Measurements from ENCODE around the gene SCMH1. TPM values are rescaled to one million over a fixed set of nuclear protein-coding genes. Genes with fewer than 3 reads are reported as not detected.

SCMH1 gene
- polyA plus RNA-seq, 1 of the 3 experiments (the other 2 are of a cell fraction), result 38.5 TPM

DNA sequence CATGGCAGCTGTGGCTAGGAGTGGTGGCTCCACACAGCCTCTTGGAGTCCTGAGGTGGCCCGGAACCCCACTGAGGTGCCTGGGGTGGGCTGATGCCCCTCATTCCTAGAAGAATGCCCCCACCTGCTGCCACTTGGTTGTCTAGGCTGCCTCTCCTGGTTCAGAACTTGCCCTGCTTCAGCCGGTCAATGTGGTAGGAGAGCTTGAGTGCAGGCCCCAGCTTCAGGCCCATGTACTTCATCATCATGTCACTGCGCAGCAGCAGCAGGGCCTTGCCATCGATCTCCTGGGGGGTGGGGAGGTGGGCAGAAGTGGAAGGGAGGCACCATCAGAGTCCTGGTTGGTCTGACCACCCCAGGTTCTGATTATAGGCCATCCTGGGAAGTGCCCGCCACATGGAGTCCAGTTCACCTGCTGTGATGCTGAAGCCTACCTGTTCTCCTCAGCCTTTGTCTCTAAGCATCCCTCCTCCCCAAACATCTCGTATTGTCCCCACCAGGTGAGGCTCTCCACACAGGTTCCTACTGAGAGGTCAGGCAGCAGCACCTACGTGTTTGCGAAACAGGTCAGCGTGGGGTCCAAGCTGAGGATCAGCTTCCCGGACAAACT, 214.0 kb downstream of the SCMH1 start:
- Histone ChIP-seq H3K4me1 (ENCODE audit: control insufficient read depth in 1 of 2, insufficient read depth in 2 of 2, low read depth in 1 of 2, low read length in 1 of 2) (no peaks in the 10 kb centered on the region), H3K36me3 (replicated peaks in 1 of 2; ENCODE audit: control insufficient read depth in 1 of 2, insufficient read depth in 2 of 2, low read length in 1 of 2) (peaks cover 27 to 33% of the 10 kb centered on the region in 2 experiments), H3K79me2 (ENCODE audit: insufficient read depth) (no peaks in the 10 kb centered on the region), H3K9me3 (no peaks in the 10 kb centered on the region), H3K4me3 (ENCODE audit: low read depth in 2 of 2, low read length in 1 of 2) (no peak overlapping the region), H3K9me2 (no peaks in the 10 kb centered on the region), H3K27me3 (ENCODE audit: insufficient read depth) (no peaks in the 10 kb centered on the region), H4K20me1 (ENCODE audit: insufficient read depth) (no peaks in the 10 kb centered on the region), H2AFZ (ENCODE audit: low read depth) (no peak overlapping the region), H3F3A (replicated peaks; ENCODE audit: insufficient read depth) (peaks cover 6% of the 10 kb centered on the region), H3K4me2 (no peak overlapping the region), H3K9ac (no peak overlapping the region), H3K27ac (ENCODE audit: low read depth in 2 of 2, low read length in 1 of 2) (no peak overlapping the region)
- CTCF ChIA-PET, result interaction anchor here (0.6 kb wide), 1 partner anchor 73 kb away, joined by 3 read pairs; no protein-coding TSS in a partner anchor
- POLR2A ChIA-PET, result no interaction called here
- 92% methylated on average over 7 of the region's 10 CpGs for WGBS (ENCODE audit: low lambda C conversion rate)
- no peak for DNase-seq
- no peak for TF ChIP-seq RAD21 (IDR thresholded peaks at IDR 0.05; ENCODE audit: low read length)

- H3K27me3 ChIP-seq (ENCODE audit: insufficient read depth), result no peaks in the 10 kb centered on the region
- ChIA-PET POLR2A (no interaction called here), CTCF (interaction anchor here (0.7 to 2.7 kb wide), 2 partner anchors 12 to 79 kb away, joined by 3 to 12 read pairs; no protein-coding TSS in a partner anchor)
- no peaks in the 10 kb centered on the region for H3K79me2 ChIP-seq (ENCODE audit: insufficient read depth)
- no peaks in the 10 kb centered on the region; a peak in 1 of 4 replicates for H3K4me1 ChIP-seq (ENCODE audit: control insufficient read depth in 1 of 2, insufficient read depth in 2 of 2, low read depth in 1 of 2, low read length in 1 of 2)
- H3K9ac ChIP-seq, result no peak overlapping the region
- no peak overlapping the region for H3K27ac ChIP-seq (ENCODE audit: low read depth in 2 of 2, low read length in 1 of 2)
- H2AFZ ChIP-seq (ENCODE audit: low read depth), result no peak overlapping the region
- H4K20me1 ChIP-seq (ENCODE audit: insufficient read depth), result no peaks in the 10 kb centered on the region
- H3F3A ChIP-seq (replicated peaks; ENCODE audit: insufficient read depth), result peaks cover 6% of the 10 kb centered on the region
- no peak for DNase-seq
- H3K9me3 ChIP-seq, result no peaks in the 10 kb centered on the region
- no peak overlapping the region for H3K4me2 ChIP-seq
- no peaks in the 10 kb centered on the region for H3K9me2 ChIP-seq
- WGBS (ENCODE audit: low lambda C conversion rate), result 100% methylated on average over 4 of the region's 4 CpGs
- H3K4me3 ChIP-seq (ENCODE audit: low read depth in 2 of 2, low read length in 1 of 2), result no peak overlapping the region
- H3K36me3 ChIP-seq (replicated peaks in 1 of 2; ENCODE audit: control insufficient read depth in 1 of 2, insufficient read depth in 2 of 2, low read length in 1 of 2), result peaks cover 15 to 20% of the 10 kb centered on the region in 2 experiments
- TF ChIP-seq FOSL2 (IDR thresholded peaks at IDR 0.05; ENCODE audit: borderline replicate concordance, low read depth) (no peak), NRF1 (IDR thresholded peaks at IDR 0.05; ENCODE audit: low read depth, low read length) (no peak), IRF3 (IDR thresholded peaks at IDR 0.05; ENCODE audit: low read depth, low read length) (no peak), POLR2AphosphoS5 (IDR thresholded peaks at IDR 0.05; ENCODE audit: low read depth, low read length) (no peak), ELF1 (IDR thresholded peaks at IDR 0.05) (no peak), TCF12 (IDR thresholded peaks at IDR 0.05) (no peak), SMC3 (IDR thresholded peaks at IDR 0.05; ENCODE audit: low read depth, low read length) (no peak), RAD21 (IDR thresholded peaks at IDR 0.05; ENCODE audit: low read length) (no peak), GABPA (IDR thresholded peaks at IDR 0.05; ENCODE audit: low read depth) (no peak), PBX3 (IDR thresholded peaks at IDR 0.05) (no peak), EZH2phosphoT487 (IDR thresholded peaks at IDR 0.05; ENCODE audit: borderline replicate concordance, low read depth) (no peak), RCOR1 (IDR thresholded peaks at IDR 0.05; ENCODE audit: low read length) (no peak), YY1 (IDR thresholded peaks at IDR 0.05; ENCODE audit: low read depth) (no peak), CHD2 (IDR thresholded peaks at IDR 0.05; ENCODE audit: low read length, partially characterized antibody) (no peak), RXRA (IDR thresholded peaks at IDR 0.05; ENCODE audit: borderline replicate concordance, low read depth) (no peak), NFIC (IDR thresholded peaks at IDR 0.05; ENCODE audit: borderline replicate concordance) (no peak)
- TF ChIP-seq, protein P1, sequence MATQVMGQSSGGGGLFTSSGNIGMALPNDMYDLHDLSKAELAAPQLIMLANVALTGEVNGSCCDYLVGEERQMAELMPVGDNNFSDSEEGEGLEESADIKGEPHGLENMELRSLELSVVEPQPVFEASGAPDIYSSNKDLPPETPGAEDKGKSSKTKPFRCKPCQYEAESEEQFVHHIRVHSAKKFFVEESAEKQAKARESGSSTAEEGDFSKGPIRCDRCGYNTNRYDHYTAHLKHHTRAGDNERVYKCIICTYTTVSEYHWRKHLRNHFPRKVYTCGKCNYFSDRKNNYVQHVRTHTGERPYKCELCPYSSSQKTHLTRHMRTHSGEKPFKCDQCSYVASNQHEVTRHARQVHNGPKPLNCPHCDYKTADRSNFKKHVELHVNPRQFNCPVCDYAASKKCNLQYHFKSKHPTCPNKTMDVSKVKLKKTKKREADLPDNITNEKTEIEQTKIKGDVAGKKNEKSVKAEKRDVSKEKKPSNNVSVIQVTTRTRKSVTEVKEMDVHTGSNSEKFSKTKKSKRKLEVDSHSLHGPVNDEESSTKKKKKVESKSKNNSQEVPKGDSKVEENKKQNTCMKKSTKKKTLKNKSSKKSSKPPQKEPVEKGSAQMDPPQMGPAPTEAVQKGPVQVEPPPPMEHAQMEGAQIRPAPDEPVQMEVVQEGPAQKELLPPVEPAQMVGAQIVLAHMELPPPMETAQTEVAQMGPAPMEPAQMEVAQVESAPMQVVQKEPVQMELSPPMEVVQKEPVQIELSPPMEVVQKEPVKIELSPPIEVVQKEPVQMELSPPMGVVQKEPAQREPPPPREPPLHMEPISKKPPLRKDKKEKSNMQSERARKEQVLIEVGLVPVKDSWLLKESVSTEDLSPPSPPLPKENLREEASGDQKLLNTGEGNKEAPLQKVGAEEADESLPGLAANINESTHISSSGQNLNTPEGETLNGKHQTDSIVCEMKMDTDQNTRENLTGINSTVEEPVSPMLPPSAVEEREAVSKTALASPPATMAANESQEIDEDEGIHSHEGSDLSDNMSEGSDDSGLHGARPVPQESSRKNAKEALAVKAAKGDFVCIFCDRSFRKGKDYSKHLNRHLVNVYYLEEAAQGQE (IDR thresholded peaks at IDR 0.05; ENCODE audit: low read depth, low read length), result no peak
- TF ChIP-seq, protein P2, sequence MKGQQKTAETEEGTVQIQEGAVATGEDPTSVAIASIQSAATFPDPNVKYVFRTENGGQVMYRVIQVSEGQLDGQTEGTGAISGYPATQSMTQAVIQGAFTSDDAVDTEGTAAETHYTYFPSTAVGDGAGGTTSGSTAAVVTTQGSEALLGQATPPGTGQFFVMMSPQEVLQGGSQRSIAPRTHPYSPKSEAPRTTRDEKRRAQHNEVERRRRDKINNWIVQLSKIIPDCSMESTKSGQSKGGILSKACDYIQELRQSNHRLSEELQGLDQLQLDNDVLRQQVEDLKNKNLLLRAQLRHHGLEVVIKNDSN (IDR thresholded peaks at IDR 0.05; ENCODE audit: borderline replicate concordance, low read depth), result no peak
These were observed 215.9 kb downstream of the SCMH1 start for GRCh38 chr1:41025979-41026819.

Data from SK-N-SH (cell line).